IPS-15b (cell line): ENCODE measurements around the gene TTC34.

Experiments
- H3K27me3 ChIP-seq: one replicate; pipeline ENCODE4 v1.6.1; 2013; ENCODE audit warnings: low read length; ENCODE audit not compliant: control insufficient read depth, insufficient read depth
- H3K36me3 ChIP-seq: one replicate; pipeline ENCODE4 v1.6.1; 2013; ENCODE audit warnings: low read length; ENCODE audit not compliant: control insufficient read depth, insufficient read depth
- H3K4me1 ChIP-seq: one replicate; pipeline ENCODE4 v1.6.1; 2013; ENCODE audit warnings: mild to moderate bottlenecking, low read length; ENCODE audit not compliant: control insufficient read depth, insufficient read depth
- H3K4me3 ChIP-seq: one replicate; pipeline ENCODE4 v1.5.1; 2013; ENCODE audit warnings: low read depth, low read length
- H3K9ac ChIP-seq: one replicate; pipeline ENCODE4 v1.6.1; 2013; ENCODE audit warnings: low read depth, mild to moderate bottlenecking, low read length
- H3K9me3 ChIP-seq: one replicate; pipeline ENCODE4 v1.6.1; 2013; ENCODE audit warnings: mild to moderate bottlenecking, low read length; ENCODE audit not compliant: control insufficient read depth, insufficient read depth

TTC34 gene

DNA sequence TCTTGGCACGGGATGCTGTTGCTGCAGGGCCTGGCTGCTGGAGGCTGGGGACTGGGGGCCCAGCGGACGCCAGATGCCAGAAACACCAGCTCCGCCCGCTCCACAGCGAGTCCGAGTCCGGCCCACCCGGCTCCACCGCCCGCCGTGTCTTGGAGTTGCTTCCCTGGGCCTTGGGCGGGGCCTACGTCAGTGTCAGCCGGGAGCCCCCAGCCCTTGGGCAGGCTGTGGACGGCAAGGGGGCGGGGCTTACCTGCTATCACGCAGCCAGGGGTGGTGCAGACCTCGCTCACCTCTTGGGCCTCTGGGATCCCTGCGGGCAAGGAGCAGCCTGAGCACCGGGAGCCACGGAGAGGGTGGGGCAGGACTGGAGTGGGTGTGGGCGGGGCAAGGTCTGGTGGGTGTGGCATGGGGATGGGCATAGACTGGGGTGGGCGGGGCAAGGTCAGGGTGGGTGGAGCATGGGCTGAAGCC lies 190.4 kb downstream of the TTC34 start:
- H3K4me3 ChIP-seq, result no peak overlapping the region
- no peaks in the 10 kb centered on the region for H3K27me3 ChIP-seq
- no peaks in the 10 kb centered on the region for H3K9me3 ChIP-seq
- peaks cover 5% of the 10 kb centered on the region for H3K4me1 ChIP-seq
- no peaks in the 10 kb centered on the region for H3K36me3 ChIP-seq
- no peak overlapping the region for H3K9ac ChIP-seq

DNA sequence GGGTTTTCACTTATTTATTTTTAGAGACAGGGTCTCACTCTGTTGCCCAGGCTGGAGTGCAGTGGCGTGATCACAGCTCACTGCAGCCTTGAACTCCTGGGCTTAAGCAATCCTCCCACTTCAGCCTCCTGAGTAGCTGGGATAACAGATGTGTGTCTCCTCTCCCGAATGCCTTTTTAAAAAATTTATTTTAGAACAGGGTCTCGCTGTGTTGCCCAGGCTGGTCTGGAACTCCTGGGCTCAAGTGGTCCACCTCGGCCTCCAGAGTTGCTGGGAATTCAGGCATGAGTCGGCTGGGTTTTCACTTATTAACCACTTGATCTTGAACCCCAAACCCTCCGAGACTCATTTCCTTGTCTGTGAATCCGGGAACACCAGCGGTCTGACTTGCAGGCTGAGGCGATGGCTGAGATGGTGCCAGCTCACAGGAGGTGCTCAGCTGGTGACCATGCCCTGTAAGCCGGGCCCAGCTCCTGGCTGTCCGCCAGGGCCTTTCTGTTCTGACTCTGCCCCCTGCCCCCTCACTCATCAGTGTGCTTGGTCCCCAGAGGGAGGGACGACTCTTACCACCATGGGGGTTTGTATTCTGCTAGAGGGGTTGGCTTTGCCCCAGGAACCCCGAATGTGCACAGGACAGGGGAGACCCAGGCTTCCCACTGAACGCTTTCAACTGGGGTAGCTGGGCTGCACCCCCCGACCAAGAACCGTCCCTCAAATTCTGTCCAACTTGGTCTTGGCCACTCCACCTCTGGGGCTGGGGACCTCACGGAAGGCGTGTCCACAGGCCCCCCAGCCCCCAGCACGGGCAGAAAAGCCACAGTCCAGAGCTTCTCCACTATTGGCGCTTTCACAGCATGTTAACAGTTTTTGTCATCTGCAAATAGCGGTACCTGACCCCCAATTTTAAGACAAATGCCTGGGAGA lies 191.2 kb downstream of the TTC34 start:
- Histone ChIP-seq H3K9me3 (no peaks in the 10 kb centered on the region), H3K9ac (no peak overlapping the region), H3K27me3 (no peaks in the 10 kb centered on the region), H3K4me3 (no peak overlapping the region), H3K36me3 (no peaks in the 10 kb centered on the region), H3K4me1 (peaks cover 5% of the 10 kb centered on the region)

DNA sequence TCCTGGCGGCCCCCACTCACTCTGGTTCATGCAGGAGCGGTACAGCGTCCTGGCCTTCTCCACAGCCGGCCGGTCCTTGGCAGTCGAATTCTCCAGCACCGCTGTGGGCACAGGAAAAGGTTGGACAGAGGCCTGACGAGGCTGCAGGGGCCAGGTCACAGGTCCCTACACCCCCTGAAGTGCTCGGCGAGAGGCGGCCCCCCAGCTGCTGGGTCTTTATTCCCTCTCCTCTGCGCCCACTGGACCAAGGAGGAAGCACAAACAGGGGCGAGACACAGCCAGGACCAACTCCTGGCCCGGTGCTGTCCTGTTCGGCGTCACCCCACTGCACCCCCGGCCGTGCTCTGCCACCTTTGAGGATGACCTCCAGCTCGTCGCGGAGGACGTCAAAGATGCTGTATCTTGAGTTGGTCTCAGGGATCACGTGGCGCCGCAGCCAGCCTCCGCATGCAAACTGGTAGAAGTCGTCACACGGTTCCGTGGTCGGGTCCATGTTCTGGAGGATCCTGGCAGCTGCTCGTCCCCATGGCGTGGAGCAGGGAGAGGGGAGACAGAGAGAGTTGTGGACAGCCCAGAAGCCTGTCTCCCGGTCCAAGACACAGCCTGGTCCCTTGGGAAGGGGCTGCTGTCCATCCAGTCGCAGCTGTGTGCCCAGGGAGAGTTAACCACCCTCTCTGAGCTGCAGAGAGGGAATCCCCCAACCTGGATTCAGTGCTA lies 192.0 kb downstream of the TTC34 start:
- H3K4me1 ChIP-seq, result peaks cover 5% of the 10 kb centered on the region
- H3K27me3 ChIP-seq, result no peaks in the 10 kb centered on the region
- no peak overlapping the region for H3K9ac ChIP-seq
- no peak overlapping the region for H3K4me3 ChIP-seq
- H3K9me3 ChIP-seq, result no peaks in the 10 kb centered on the region
- no peaks in the 10 kb centered on the region for H3K36me3 ChIP-seq

DNA sequence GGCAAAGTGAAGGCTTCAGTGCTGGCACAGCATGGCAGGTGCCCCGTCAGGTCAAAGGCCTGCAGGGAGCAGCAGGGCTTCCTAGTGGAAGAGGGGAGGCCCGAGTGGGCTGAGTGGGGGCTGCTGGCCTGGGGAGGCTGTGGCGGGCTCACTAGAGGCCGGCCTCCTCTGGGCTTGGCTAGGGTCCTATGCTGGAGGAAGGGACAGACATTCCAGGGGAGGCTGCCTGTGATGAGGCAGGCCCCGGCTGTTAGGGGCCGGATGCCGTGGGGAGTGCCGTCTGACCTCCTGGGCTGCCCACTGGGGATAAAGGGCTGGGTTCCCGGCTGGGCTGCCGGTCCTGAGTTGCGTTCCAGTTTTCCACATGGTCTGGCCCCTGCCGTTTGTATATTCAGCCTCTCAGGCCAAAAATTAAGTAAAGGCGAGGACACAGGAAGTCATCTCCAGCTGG lies 193.8 kb downstream of the TTC34 start:
- Histone ChIP-seq H3K4me3 (no peak overlapping the region), H3K27me3 (no peaks in the 10 kb centered on the region), H3K4me1 (peaks cover 5% of the 10 kb centered on the region), H3K9ac (no peak overlapping the region), H3K9me3 (no peaks in the 10 kb centered on the region), H3K36me3 (no peaks in the 10 kb centered on the region)

DNA sequence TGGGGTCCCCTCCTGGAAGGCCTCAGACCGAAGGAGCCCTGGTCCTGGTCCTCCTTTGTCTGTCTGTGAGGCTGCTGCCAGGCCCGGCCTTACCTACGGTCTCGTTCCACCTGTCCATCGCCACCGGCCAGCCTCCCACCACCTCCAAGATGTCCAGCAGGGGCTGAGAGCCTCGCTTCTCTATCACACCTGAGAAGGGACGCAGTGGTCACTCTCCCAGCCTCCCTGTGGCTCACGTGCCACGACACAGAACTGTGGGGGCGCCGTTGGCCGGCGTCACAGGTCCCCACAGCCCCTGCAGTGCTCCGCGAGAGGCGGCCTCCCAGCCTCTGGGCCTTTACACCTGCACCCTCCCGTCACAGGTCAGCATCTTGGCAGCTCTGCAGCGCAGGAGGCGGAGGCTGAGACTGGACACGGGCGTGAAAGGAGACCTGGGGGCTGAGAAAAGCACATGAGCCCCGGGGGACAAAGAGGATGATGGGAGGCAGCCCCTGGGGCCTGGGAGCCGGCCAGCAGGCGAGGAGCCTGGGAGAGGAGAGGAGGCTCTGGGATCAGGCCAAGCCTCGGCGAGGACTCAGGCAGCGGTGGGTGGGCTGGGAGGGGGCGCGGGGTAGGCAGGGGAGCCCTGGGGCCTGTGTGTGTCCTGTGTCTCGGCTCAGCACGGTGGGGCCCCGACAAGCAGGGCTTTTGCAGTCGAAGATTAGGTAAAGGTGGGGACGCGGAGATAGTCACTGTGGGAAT lies 194.4 kb downstream of the TTC34 start:
- H3K9ac ChIP-seq, result no peak overlapping the region
- no peaks in the 10 kb centered on the region for H3K27me3 ChIP-seq
- no peaks in the 10 kb centered on the region for H3K9me3 ChIP-seq

DNA sequence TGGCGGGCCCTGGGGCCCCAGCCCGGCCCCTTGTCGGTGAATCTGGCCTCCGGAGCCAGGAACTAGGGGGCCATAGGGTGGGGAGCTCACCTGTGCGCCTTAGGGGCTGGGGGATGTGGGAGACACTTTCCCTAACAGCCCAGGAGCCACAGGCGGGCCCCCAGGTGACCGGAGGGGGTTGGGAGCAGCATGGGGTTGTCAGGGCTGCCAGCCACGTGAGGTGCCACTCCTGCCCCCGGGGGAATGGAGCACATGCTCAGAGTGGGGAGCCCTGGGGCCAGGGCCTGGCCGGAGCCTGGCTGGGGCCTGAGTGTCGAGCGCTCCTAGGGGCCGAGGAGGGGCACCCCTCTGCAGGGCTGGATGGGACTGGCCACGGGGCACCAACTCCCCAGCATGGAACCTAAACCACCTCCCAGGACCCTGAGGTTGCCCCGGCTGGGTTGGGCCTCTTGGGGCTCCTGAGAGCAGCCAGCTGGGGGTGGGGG lies 195.1 kb downstream of the TTC34 start:
- Histone ChIP-seq H3K4me1 (no peaks in the 10 kb centered on the region), H3K4me3 (no peak overlapping the region), H3K9me3 (no peaks in the 10 kb centered on the region), H3K27me3 (no peaks in the 10 kb centered on the region), H3K36me3 (no peaks in the 10 kb centered on the region), H3K9ac (no peak overlapping the region)

More for the DNA sequence above, 194.4 kb downstream of the TTC34 start:
- H3K4me3 ChIP-seq, result no peak overlapping the region
- H3K4me1 ChIP-seq, result peaks cover 5% of the 10 kb centered on the region
- no peaks in the 10 kb centered on the region for H3K36me3 ChIP-seq

DNA sequence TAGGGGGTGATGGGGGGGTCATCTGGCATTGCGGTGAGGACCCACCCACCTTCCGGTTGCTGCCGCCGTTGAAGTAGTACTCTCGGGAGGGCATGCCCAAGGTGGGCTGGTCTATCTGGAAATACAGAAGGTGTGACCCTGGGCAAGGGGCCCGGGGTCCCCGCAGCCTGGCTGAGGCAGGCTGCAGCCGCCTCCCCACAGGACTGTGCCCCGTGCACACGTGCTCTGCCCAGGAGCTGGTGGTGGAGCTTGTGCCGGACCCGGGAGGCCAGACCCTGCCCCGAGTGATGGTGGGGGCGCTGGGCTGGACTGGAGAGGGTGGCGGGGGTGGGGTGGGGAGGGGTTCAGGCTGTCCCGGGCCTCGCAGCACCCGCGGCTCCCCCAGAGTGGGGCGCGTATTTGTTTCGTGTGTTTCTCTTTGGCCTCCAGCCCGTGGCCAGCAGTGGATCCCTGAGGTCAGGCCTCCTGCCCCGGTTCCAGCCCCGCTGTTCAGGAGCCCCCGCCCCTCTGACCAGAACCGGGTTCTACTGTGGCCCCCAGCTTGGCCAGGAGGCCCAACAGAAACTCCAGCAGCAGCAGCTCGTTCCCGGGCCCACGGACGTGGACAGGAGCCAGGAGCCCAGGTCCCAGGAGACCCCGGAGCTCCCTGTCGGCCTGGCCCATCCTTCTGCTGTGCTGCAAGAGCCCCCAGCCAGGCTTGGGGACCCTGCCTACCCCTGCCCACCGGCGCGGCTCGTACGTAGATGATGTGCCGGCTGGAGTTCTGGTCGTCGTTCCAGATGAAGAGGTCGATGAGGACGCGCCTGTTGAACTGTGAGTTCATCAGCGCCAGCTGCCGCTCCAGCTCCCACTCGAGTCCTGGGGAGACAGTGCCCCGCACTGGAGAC lies 195.7 kb downstream of the TTC34 start:
- Histone ChIP-seq H3K4me3 (no peak overlapping the region), H3K27me3 (no peaks in the 10 kb centered on the region), H3K9me3 (no peaks in the 10 kb centered on the region), H3K4me1 (no peaks in the 10 kb centered on the region), H3K9ac (no peak overlapping the region), H3K36me3 (no peaks in the 10 kb centered on the region)

DNA sequence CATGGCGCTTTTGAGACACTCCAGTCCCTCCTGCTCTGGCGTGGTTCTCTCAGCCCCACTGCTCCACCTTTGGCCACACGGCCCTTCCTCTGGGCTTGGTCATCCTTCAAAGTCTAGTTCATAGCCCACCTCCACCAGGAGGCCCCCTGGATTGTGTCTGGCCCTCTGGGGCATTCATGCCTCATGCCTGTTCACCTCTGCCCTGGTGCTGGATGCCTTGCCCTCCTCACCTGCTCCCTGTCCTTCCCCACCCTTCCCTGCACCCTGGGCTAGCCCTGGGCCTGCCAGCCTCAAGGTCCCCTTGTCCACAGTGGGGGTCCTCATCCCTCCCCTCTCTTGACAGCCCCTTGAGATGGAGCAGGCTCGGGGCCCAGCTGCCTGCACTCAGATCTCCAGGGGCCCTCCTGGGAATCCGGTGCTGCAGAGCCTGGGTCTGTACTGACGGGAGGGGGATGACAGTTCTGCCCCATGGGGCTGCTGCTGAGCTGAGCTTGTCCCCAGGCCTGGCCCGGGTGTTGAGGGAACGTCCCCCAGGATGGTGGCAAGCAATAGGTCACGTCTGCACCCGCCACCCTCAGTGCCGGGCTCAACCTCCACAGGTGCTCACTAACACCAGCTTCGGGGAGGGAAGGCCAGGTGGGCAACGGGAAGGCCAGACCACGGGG lies 196.5 kb downstream of the TTC34 start:
- Histone ChIP-seq H3K4me1 (no peaks in the 10 kb centered on the region), H3K27me3 (no peaks in the 10 kb centered on the region), H3K9ac (no peak overlapping the region), H3K4me3 (no peak overlapping the region), H3K36me3 (no peaks in the 10 kb centered on the region), H3K9me3 (no peaks in the 10 kb centered on the region)

DNA sequence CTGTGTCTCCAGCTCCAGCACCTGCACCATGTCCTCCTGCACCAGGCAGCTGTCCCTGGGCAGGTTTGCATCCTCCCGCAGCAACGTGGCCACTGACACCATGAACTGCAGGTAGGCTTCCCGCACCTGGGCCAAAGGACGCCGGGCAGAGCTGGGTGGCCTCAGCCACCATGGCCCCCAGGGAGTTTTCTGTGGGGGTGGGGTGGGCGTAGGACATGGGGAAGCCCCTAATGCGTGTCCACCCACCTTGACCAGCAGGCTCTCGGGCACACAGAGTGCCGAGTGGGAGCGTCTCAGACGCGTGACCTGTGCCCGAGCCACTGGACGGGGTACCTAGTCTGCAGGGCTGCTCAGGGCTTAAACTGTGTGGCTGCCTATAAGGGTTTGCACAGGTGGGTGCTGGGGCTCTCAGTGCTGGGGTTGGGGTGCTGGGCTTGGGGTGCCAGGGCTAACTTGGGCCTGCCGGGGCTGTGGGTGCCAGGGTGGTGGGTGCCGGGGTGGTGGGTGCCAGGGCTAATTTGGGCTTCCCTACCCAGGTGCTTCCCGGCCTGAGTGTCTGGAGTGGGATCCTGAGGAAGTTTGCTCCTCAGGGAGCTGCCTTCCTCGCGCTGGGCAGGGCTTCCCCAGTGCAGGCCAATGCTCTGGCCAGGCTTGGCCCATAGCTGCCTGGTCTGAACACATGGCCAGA lies 197.2 kb downstream of the TTC34 start:
- Histone ChIP-seq H3K4me1 (no peaks in the 10 kb centered on the region), H3K36me3 (no peaks in the 10 kb centered on the region), H3K9ac (no peak overlapping the region), H3K4me3 (no peak overlapping the region), H3K9me3 (no peaks in the 10 kb centered on the region), H3K27me3 (no peaks in the 10 kb centered on the region)

DNA sequence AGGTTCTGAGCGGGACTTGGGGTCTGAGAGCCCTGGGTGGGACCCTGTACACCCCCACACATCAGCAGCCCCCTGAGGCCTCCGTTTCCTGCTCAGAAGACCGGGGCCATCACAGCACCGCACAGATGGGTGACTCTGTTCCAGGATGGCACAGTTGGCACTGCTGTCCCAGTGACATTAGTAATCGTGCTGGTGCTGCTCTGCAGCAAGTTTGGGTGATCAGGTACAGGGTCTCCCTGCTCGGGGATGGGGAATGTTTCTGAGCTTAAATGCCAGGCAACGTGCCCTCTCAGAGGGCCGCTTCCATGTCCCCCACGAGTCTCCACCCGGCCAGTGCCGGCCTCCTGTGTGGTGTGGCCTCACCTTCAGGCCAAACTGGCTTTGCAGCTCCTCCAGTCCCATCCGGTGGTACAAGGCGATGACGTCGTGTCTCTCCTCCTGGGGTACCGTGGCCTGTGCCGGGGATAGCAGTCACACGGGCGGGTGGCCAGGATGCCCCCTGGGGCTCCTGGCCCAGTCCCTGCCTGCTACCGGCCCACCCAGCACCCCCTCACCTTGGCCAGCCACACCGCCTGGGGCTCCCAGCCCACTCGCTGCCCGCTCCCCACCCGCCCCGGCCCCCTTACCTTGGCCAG lies 197.9 kb downstream of the TTC34 start:
- H3K27me3 ChIP-seq, result no peaks in the 10 kb centered on the region
- no peaks in the 10 kb centered on the region for H3K4me1 ChIP-seq
- no peaks in the 10 kb centered on the region for H3K36me3 ChIP-seq
- no peak overlapping the region for H3K9ac ChIP-seq
- H3K4me3 ChIP-seq, result no peak overlapping the region
- no peaks in the 10 kb centered on the region for H3K9me3 ChIP-seq
